HepG2 (cell line): ENCODE measurements around the gene ACAD8. TPM values are rescaled to one million over a fixed set of nuclear protein-coding genes. Genes with fewer than 3 reads are reported as not detected.

ENCODE experiments used
- ATAC-seq: fragments of 200-7000 bp; cut with Tn5 transposase; 3 replicates; pipeline ENCODE4 v1.9.1; 2020; ENCODE audit warnings: mild to moderate bottlenecking, moderate library complexity
- BruUV-seq: library from RNA; stranded (reverse); fragments of 400-500 nt; replicated peaks from 2 replicates; lab custom pipeline; 2021; lab: Mats Ljungman, UMichigan
- CTCF ChIA-PET: fragments of 300-600 bp; formaldehyde crosslinking; extraction: SDS; loops from one replicate; lab custom pipeline; 2021; ENCODE audit warnings: low total read pairs, inconsistent platforms, low intra/inter-chr PET ratio; lab: Yijun Ruan, JAX
- POLR2A ChIA-PET: fragments of 350-600 bp; sonication (Branson Sonifier 250); formaldehyde crosslinking; loops from one replicate; lab custom pipeline; 2020; ENCODE audit warnings: antibody characterized with exemption, inconsistent platforms; lab: Yijun Ruan, JAX
- DNase-seq: peaks from one replicate; pipeline ENCODE4 v3.0.0-alpha.2; 2015; ENCODE audit warnings: low spot score
- FAIRE-seq: peaks from 3 replicates; lab custom pipeline; 2011; peaks lifted over from hg19 to GRCh38; lab: Jason Lieb, UNC
- H2AFZ ChIP-seq: one replicate; pipeline ENCODE4 v1.6.1; 2011; ENCODE audit warnings: low read length, inconsistent platforms
- H3K27ac ChIP-seq: fragments of 300-600 bp; 3 replicates; pipeline ENCODE4 v1.8.0; 2011; ENCODE audit warnings: mixed run types, mild to moderate bottlenecking, mixed read lengths, low read length, inconsistent platforms; ENCODE audit not compliant: insufficient read depth; ENCODE audit errors: extremely low read length
- H3K27me3 ChIP-seq, 2 experiments: fragments of 200-600 bp in 1 of 2; 2 replicates in 1 of 2; 3 replicates in 1 of 2; pipeline versions ENCODE4 v1.6.0 to v1.8.0; 2011; ENCODE audit warnings: low read length in 2 of 2, mild to moderate bottlenecking in 2 of 2, moderate library complexity in 2 of 2, inconsistent platforms in 1 of 2; ENCODE audit not compliant: insufficient read depth in 2 of 2, control insufficient read depth in 1 of 2
- H3K36me3 ChIP-seq, 2 experiments: fragments of 200-600 bp in 1 of 2; replicated peaks in 1 of 2; 2 replicates in 1 of 2; 3 replicates in 1 of 2; pipeline versions ENCODE4 v1.5.1 to v1.8.0; 2011; ENCODE audit warnings: low read length in 2 of 2, inconsistent platforms in 1 of 2; ENCODE audit not compliant: insufficient read depth in 2 of 2, control insufficient read depth in 1 of 2
- H3K4me1 ChIP-seq: 2 replicates; pipeline ENCODE4 v1.5.1; 2012; ENCODE audit warnings: low read length, inconsistent platforms; ENCODE audit not compliant: insufficient read depth
- H3K4me2 ChIP-seq: 2 replicates; pipeline ENCODE4 v1.6.0; 2011; ENCODE audit warnings: low read depth, low read length, inconsistent platforms
- H3K4me3 ChIP-seq, 3 experiments: fragments of 200-600 bp in 1 of 3; sonication (generic), shearing (Covaris generic) in 1 of 3; replicated peaks in 1 of 3; 2 replicates each; pipeline ENCODE4 v1.5.1; 2011 to 2016; ENCODE audit warnings: low read length in 3 of 3, inconsistent platforms in 2 of 3, low read depth in 2 of 3, mild to moderate bottlenecking in 2 of 3, control low read depth in 1 of 3, mixed read lengths in 1 of 3; ENCODE audit not compliant: insufficient read depth in 1 of 3
- H3K79me2 ChIP-seq: one replicate; pipeline ENCODE4 v1.6.1; 2011; ENCODE audit warnings: low read length, inconsistent platforms; ENCODE audit not compliant: insufficient read depth
- H3K9ac ChIP-seq: 2 replicates; pipeline ENCODE4 v1.6.0; 2011; ENCODE audit warnings: mild to moderate bottlenecking, low read depth, low read length, inconsistent platforms; ENCODE audit not compliant: insufficient read depth
- H3K9me3 ChIP-seq: 2 replicates; pipeline ENCODE4 v1.5.1; 2012; ENCODE audit warnings: mild to moderate bottlenecking, low read length
- H4K20me1 ChIP-seq: 2 replicates; pipeline ENCODE4 v1.6.0; 2011; ENCODE audit warnings: inconsistent platforms, mild to moderate bottlenecking, low read length, moderate library complexity; ENCODE audit not compliant: insufficient read depth
- AKAP8 ChIP-seq: sonication (generic); formaldehyde crosslinking; IDR thresholded peaks from 2 replicates; pipeline ENCODE4 v1.5.1; 2020; ENCODE audit warnings: mild to moderate bottlenecking, missing genetic modification reagents
- CHD4 ChIP-seq: fragments of 200-600 bp; sonication (generic); IDR thresholded peaks from 2 replicates; pipeline ENCODE4 v1.7.0; 2017; ENCODE audit warnings: mild to moderate bottlenecking, low read length, borderline replicate concordance
- FOXO1 ChIP-seq: sonication (generic); formaldehyde crosslinking; IDR thresholded peaks from 2 replicates; pipeline ENCODE4 v1.4.0; 2020; ENCODE audit warnings: missing genetic modification reagents
- HNRNPH1 ChIP-seq: fragments of 200-400 bp; formaldehyde crosslinking; optimal IDR thresholded peaks from 2 replicates; pipeline ENCODE3; 2017; ENCODE audit warnings: mild to moderate bottlenecking, low read depth, low read length
- KLF6 ChIP-seq: IDR thresholded peaks from 2 replicates; pipeline ENCODE4 v1.8.0; 2016; ENCODE audit warnings: missing biosample characterization, missing genetic modification reagents
- ZNF746 ChIP-seq: sonication (generic); formaldehyde crosslinking; IDR thresholded peaks from 2 replicates; pipeline ENCODE4 v1.8.0; 2022; ENCODE audit warnings: mild to moderate bottlenecking, missing genetic modification reagents
- ZNF747 ChIP-seq: sonication (generic); formaldehyde crosslinking; IDR thresholded peaks from 2 replicates; pipeline ENCODE4 v1.8.1; 2023; ENCODE audit warnings: missing genetic modification reagents, mild to moderate bottlenecking, borderline replicate concordance
- WGBS: methylation state at CpG from one replicate; pipeline ENCODE4 v1.1.6; 2017; ENCODE audit warnings: low lambda C conversion rate; 5-methylcytosine and 5-hydroxymethylcytosine counted together
- in situ Hi-C: cut with HindIII; loops from 2 replicates; pipeline ENCODE4 v1.10.0; 2017; ENCODE audit warnings: low pct_unique_long_range_greater_than_20kb; ENCODE audit not compliant: extremely low pct_ligation_motif_present
- intact Hi-C: fragments of 100-400 bp; cut with micrococcal nuclease; formaldehyde crosslinking; loops from one replicate; pipeline ENCODE4 v1.10.0; 2022; ENCODE audit not compliant: unreplicated experiment
- polyA plus RNA-seq, 8 experiments: library from polyadenylated mRNA; depleted of rRNA in 3 of 8; stranded (reverse) in 7 of 8; unstranded in 1 of 8; fragments of >200 nt; fragmentation: Illumina TruSeq in 4 of 8; extraction: Trizol in 4 of 8; gene quantifications; 2 replicates each; pipeline versions ENCODE4 v1.2.1 to v1.2.3, GENCODE V29; 2011 to 2016; ENCODE audit warnings: low read depth in 4 of 8, missing spikeins in 1 of 8, mixed read lengths in 1 of 8; ENCODE audit not compliant: insufficient read depth in 1 of 8
- total RNA-seq, 5 experiments: library from RNA; depleted of rRNA; stranded (reverse); fragments of >200 nt; fragmentation: Illumina TruSeq; extraction: Trizol; gene quantifications; 2 replicates each; pipeline ENCODE4 v1.2.3, GENCODE V29; 2016; ENCODE audit warnings: low read depth in 1 of 5
- TF ChIP-seq, protein P1 (sequence below): sonication (generic); formaldehyde crosslinking; IDR thresholded peaks from 2 replicates; pipeline ENCODE4 v1.4.0; 2020; ENCODE audit warnings: missing genetic modification reagents
- TF ChIP-seq, protein P2 (sequence below): sonication (generic); formaldehyde crosslinking; IDR thresholded peaks from 2 replicates; pipeline ENCODE4 v1.4.0; 2020; ENCODE audit warnings: missing genetic modification reagents

Gene ACAD8
- total and polyA plus RNA-seq, 2 of the 13 experiments (the other 11 are each of a cell fraction or from before 2014, with no cell fraction given): 13.5 to 20.3 TPM

DNA sequence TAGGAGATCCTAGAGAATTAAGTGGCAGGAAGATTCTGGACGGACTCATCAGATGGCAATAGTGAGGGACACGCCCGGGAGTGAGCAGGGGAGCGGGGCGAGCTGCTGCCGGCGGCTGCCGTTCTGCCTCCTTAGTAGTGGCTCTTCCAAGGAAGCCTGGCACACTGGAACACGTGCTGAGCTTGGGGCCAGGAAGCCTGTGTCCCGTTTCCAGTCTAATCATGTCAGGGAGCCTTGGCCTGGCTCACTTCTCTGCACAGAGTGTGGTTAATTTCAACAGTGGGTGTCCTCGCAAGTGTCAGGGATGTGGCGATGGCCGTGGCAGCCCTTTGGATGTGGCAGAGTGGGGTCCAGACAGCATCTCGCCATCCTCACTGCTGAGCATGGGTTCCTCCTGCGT, 39.3 kb downstream of the ACAD8 start:
- Histone ChIP-seq H3K4me3 (no peak overlapping the region), H3K27ac (no peak overlapping the region), H2AFZ (no peak overlapping the region), H3K9me3 (no peaks in the 10 kb centered on the region), H3K4me1 (no peaks in the 10 kb centered on the region), H3K9ac (no peak overlapping the region), H3K27me3 (peaks cover 0 to 36% of the 10 kb centered on the region in 2 experiments; a peak in 3 of 5 replicates), H3K79me2 (no peaks in the 10 kb centered on the region), H3K4me2 (no peak overlapping the region), H3K36me3 (no peaks in the 10 kb centered on the region), H4K20me1 (no peaks in the 10 kb centered on the region)
- DNase-seq (no peak), ATAC-seq (no peak), FAIRE-seq (no peak)
- ChIA-PET POLR2A (no interaction called here), CTCF (no interaction called here)
- TF ChIP-seq, protein P1, sequence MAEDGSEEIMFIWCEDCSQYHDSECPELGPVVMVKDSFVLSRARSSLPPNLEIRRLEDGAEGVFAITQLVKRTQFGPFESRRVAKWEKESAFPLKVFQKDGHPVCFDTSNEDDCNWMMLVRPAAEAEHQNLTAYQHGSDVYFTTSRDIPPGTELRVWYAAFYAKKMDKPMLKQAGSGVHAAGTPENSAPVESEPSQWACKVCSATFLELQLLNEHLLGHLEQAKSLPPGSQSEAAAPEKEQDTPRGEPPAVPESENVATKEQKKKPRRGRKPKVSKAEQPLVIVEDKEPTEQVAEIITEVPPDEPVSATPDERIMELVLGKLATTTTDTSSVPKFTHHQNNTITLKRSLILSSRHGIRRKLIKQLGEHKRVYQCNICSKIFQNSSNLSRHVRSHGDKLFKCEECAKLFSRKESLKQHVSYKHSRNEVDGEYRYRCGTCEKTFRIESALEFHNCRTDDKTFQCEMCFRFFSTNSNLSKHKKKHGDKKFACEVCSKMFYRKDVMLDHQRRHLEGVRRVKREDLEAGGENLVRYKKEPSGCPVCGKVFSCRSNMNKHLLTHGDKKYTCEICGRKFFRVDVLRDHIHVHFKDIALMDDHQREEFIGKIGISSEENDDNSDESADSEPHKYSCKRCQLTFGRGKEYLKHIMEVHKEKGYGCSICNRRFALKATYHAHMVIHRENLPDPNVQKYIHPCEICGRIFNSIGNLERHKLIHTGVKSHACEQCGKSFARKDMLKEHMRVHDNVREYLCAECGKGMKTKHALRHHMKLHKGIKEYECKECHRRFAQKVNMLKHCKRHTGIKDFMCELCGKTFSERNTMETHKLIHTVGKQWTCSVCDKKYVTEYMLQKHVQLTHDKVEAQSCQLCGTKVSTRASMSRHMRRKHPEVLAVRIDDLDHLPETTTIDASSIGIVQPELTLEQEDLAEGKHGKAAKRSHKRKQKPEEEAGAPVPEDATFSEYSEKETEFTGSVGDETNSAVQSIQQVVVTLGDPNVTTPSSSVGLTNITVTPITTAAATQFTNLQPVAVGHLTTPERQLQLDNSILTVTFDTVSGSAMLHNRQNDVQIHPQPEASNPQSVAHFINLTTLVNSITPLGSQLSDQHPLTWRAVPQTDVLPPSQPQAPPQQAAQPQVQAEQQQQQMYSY (CRISPR knock-in tag): no peak
- no peak for TF ChIP-seq CHD4
- TF ChIP-seq ZNF746 (CRISPR knock-in tag): no peak
- TF ChIP-seq, protein P2, sequence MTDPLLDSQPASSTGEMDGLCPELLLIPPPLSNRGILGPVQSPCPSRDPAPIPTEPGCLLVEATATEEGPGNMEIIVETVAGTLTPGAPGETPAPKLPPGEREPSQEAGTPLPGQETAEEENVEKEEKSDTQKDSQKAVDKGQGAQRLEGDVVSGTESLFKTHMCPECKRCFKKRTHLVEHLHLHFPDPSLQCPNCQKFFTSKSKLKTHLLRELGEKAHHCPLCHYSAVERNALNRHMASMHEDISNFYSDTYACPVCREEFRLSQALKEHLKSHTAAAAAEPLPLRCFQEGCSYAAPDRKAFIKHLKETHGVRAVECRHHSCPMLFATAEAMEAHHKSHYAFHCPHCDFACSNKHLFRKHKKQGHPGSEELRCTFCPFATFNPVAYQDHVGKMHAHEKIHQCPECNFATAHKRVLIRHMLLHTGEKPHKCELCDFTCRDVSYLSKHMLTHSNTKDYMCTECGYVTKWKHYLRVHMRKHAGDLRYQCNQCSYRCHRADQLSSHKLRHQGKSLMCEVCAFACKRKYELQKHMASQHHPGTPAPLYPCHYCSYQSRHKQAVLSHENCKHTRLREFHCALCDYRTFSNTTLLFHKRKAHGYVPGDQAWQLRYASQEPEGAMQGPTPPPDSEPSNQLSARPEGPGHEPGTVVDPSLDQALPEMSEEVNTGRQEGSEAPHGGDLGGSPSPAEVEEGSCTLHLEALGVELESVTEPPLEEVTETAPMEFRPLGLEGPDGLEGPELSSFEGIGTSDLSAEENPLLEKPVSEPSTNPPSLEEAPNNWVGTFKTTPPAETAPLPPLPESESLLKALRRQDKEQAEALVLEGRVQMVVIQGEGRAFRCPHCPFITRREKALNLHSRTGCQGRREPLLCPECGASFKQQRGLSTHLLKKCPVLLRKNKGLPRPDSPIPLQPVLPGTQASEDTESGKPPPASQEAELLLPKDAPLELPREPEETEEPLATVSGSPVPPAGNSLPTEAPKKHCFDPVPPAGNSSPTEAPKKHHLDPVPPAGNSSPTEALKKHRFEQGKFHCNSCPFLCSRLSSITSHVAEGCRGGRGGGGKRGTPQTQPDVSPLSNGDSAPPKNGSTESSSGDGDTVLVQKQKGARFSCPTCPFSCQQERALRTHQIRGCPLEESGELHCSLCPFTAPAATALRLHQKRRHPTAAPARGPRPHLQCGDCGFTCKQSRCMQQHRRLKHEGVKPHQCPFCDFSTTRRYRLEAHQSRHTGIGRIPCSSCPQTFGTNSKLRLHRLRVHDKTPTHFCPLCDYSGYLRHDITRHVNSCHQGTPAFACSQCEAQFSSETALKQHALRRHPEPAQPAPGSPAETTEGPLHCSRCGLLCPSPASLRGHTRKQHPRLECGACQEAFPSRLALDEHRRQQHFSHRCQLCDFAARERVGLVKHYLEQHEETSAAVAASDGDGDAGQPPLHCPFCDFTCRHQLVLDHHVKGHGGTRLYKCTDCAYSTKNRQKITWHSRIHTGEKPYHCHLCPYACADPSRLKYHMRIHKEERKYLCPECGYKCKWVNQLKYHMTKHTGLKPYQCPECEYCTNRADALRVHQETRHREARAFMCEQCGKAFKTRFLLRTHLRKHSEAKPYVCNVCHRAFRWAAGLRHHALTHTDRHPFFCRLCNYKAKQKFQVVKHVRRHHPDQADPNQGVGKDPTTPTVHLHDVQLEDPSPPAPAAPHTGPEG (CRISPR knock-in tag): no peak
- TF ChIP-seq ZNF747 (CRISPR knock-in tag): no peak
- TF ChIP-seq FOXO1: no peak
- no peak for TF ChIP-seq AKAP8 (CRISPR knock-in tag)
- TF ChIP-seq HNRNPH1: no peak
- TF ChIP-seq KLF6 (CRISPR knock-in tag): no peak
- 66% methylated on average over 9 of the region's 15 CpGs for WGBS
- in situ Hi-C loops (no loop called here), intact Hi-C loops (no loop called here)
- BruUV-seq: no TSS peak
